Measurements from ENCODE around the gene SFN. TPM values are rescaled to one million over a fixed set of nuclear protein-coding genes. Genes with fewer than 3 reads are reported as not detected.

SFN gene
- total RNA-seq, 1 experiment from 2014 or later, result 245 TPM

DNA sequence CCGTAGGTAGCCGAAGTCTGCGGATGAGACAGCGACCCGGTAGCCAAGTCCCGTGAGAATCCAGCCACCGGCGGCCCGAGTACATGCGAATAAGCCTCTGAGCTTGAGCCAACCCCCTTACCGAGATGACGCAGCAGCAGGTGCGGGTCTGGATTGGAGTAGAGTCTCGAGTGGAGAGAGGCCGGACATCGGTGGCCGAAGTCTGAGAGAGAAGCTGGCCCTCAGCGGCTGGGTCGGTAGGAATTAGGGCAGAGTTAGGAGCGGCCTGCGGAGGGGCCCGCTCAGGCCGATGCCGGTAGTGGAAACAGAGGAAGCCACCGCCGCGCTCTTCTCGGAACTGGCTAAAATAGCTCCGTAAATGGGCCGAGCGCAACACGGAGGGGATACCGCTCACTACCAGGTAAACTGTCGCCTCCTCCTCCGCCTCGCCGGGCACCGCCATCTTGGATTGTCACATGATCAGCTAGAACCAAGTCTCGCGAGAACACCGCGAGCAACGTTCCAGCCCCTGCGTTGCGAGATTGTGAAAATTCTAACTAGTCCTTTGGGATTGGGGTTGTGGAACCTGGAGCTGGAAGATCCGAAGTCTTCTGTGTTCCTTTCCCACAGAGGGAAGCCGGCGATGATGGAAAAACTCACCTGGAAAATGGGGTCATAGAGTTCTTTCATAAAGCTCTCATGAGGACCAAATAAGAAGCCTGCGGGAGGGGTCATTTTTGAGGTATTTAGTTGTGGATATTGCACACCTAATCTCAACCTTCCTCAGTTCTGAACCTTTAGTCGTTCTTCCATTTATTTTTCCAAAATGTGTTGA, 37.3 kb downstream of the SFN start, which contains the start of gene GPATCH3 (continued):
- TF ChIP-seq, protein P1, sequence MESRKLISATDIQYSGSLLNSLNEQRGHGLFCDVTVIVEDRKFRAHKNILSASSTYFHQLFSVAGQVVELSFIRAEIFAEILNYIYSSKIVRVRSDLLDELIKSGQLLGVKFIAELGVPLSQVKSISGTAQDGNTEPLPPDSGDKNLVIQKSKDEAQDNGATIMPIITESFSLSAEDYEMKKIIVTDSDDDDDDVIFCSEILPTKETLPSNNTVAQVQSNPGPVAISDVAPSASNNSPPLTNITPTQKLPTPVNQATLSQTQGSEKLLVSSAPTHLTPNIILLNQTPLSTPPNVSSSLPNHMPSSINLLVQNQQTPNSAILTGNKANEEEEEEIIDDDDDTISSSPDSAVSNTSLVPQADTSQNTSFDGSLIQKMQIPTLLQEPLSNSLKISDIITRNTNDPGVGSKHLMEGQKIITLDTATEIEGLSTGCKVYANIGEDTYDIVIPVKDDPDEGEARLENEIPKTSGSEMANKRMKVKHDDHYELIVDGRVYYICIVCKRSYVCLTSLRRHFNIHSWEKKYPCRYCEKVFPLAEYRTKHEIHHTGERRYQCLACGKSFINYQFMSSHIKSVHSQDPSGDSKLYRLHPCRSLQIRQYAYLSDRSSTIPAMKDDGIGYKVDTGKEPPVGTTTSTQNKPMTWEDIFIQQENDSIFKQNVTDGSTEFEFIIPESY (IDR thresholded peaks at IDR 0.05; ENCODE audit: extremely low read depth, insufficient replicate concordance, low read length), result peak; percentile 99
- peak; percentile 31 for TF ChIP-seq SP1 (IDR thresholded peaks at IDR 0.05; ENCODE audit: low read depth)
- TF ChIP-seq ELF1 (IDR thresholded peaks at IDR 0.05; ENCODE audit: borderline replicate concordance, low read depth), result no peak
- no peak for TF ChIP-seq TCF7L2 (IDR thresholded peaks at IDR 0.05; ENCODE audit: borderline replicate concordance, extremely low read depth, insufficient read depth, insufficient read length)
- no peak for TF ChIP-seq EZH2phosphoT487 (IDR thresholded peaks at IDR 0.05; ENCODE audit: borderline replicate concordance)

DNA sequence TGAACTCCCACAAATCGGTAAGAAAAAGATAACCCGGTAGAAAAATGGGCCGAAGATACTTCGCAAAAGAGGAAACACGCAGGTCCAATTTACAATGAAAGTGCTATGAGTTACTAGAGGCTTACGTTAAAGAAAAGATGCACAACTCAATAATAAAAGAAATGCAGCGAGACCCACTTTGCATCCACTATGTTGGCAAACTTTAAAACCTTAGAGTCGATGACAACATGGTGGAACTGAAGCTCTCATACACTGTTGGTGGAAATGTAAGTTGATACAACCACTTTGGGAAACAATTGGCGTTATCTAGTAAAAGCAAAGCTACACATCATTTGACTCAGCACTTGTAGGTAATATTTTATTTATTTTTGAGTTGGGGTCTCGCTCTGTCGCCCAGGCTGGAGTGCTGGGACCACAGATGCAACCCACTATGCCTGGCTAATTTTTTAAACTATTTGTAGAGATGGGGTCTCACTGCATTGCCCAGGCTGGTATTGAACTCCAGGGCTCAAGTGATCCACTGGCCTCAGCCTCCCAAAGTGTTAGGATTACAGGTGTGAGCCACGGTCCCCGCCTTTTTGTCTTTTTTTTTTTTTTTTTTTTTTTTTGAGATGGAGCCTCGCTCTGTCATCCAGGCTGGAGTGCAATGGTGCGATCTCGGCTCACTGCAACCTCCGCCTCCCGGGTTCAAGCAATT, 38.0 kb downstream of the SFN start:
- H3K4me2 ChIP-seq (ENCODE audit: low read length), result peak overlapping the region; percentile 79
- no peak for TF ChIP-seq POLR2AphosphoS5 (IDR thresholded peaks at IDR 0.05; ENCODE audit: low read depth, low read length)
- TF ChIP-seq RAD21 (IDR thresholded peaks at IDR 0.05; ENCODE audit: low read depth), result no peak
- TF ChIP-seq CBX3 (IDR thresholded peaks at IDR 0.05; ENCODE audit: low read depth), result no peak
- no peak for TF ChIP-seq ZFX (IDR thresholded peaks at IDR 0.05)
- no peak for TF ChIP-seq SIN3A (IDR thresholded peaks at IDR 0.05; ENCODE audit: low read depth)
- TF ChIP-seq JUND (IDR thresholded peaks at IDR 0.05), result no peak
- TF ChIP-seq, protein P1 (IDR thresholded peaks at IDR 0.05; ENCODE audit: extremely low read depth, insufficient replicate concordance, low read length), result no peak
- no peaks in the 10 kb centered on the region for H3K9me3 ChIP-seq (ENCODE audit: control insufficient read depth in 1 of 2, insufficient read depth in 1 of 2, low read depth in 1 of 2, low read length in 2 of 2)
- DNase-seq (ENCODE audit: low read depth, low spot score), result no peak
- H3K79me2 ChIP-seq (ENCODE audit: insufficient read depth, low read length), result peaks cover 27% of the 10 kb centered on the region
- BruUV-seq (replicated peaks), result TSS peak; percentile 94
- peaks cover 0 to 17% of the 10 kb centered on the region in 2 experiments; a peak in 2 of 4 replicates for H3K4me1 ChIP-seq (ENCODE audit: control insufficient read depth in 1 of 2, insufficient read depth in 2 of 2, low read length in 2 of 2)
- no peaks in the 10 kb centered on the region for H3K27me3 ChIP-seq (ENCODE audit: insufficient read depth, low read length)
- peak overlapping the region; percentile 93 for H3K9ac ChIP-seq (ENCODE audit: low read length)
- H3K36me3 ChIP-seq (ENCODE audit: control insufficient read depth in 1 of 2, insufficient read depth in 2 of 2, low read length in 2 of 2), result peaks cover 8% of the 10 kb centered on the region in 2 experiments; a peak in 2 of 4 replicates
- ChIA-PET RAD21 (ENCODE audit: low non-redundant PET in 1 of 2, low total read pairs in 2 of 2, uncharacterized antibody in 2 of 2, unreplicated experiment in 2 of 2) (interaction anchor here in 1 of 2 experiments (0.7 kb wide), 1 partner anchor 91 kb away, joined by 3 read pairs; no protein-coding TSS in a partner anchor), CTCF (interaction anchor here (0.9 kb wide), 1 partner anchor 11 kb away, joined by 3 read pairs; the partner anchor contains the start of gene GPN2), POLR2A (interaction anchor here (1.0 to 2.0 kb wide), 7 partner anchors 8 to 59 kb away, joined by 3 to 17 read pairs (median 6); partner anchors contain the start of genes GPN2 and KDF1)
- intact Hi-C loops (cut with micrococcal nuclease), result no loop called here
- H4K20me1 ChIP-seq (ENCODE audit: insufficient read depth), result no peaks in the 10 kb centered on the region
- peak overlapping the region; percentile 91 for H2AFZ ChIP-seq (ENCODE audit: low read depth, low read length, poor library complexity, severe bottlenecking)
- peak overlapping the region; percentile 61 for H3K27ac ChIP-seq (ENCODE audit: low read depth, low read length)
- peak overlapping the region; percentile 92 to 99 for H3K4me3 ChIP-seq (replicated peaks in 1 of 2; ENCODE audit: low read depth in 1 of 2, low read length in 2 of 2)
- no peaks in the 10 kb centered on the region for H3K9me2 ChIP-seq (ENCODE audit: insufficient read depth)
- no peak for ATAC-seq
